Ovary (tissue), 3 donors: Measurements from ENCODE around the gene TIRAP.

Experiments used
- CTCF ChIP-seq, 3 donors: fragments of 450-650 bp in 2 of 3; fragments of 200-600 bp in 1 of 3; IDR thresholded peaks; one replicate each; pipeline versions ENCODE4 v1.5.1 to v1.8.0; 2016 to 2022; ENCODE audit warnings: antibody characterized with exemption in 3 of 3, mild to moderate bottlenecking in 1 of 3
- EP300 ChIP-seq: sonication (generic); formaldehyde crosslinking; IDR thresholded peaks from one replicate; pipeline ENCODE4 v1.6.1; 2017; ENCODE audit warnings: antibody characterized with exemption
- POLR2A ChIP-seq: fragments of 450-650 bp; IDR thresholded peaks from one replicate; pipeline ENCODE4 v1.6.1; 2017; ENCODE audit warnings: antibody characterized with exemption, mild to moderate bottlenecking, moderate library complexity
- donor health status: DM: no; HTN: no; CAD: no.

GRCh38 chr11:126265811-126266210 lies 17.1 kb upstream of the TIRAP start:
- no peak for TF ChIP-seq CTCF (IDR thresholded peaks at IDR 0.05)
- no peak for TF ChIP-seq EP300
- no peak for TF ChIP-seq POLR2A
